H1 (cell line): Measurements from ENCODE around the gene ESR1. TPM values are rescaled to one million over a fixed set of nuclear protein-coding genes. Genes with fewer than 3 reads are reported as not detected.

ENCODE experiments used
- BACH1 ChIP-seq: IDR thresholded peaks from 2 replicates; pipeline ENCODE4 v1.6.1; 2012; ENCODE audit warnings: low read length, improper control_type of control experiment
- GTF2F1 ChIP-seq: IDR thresholded peaks from 2 replicates; pipeline ENCODE4 v1.6.1; 2012; ENCODE audit warnings: low read depth, low read length, improper control_type of control experiment, borderline replicate concordance
- POU5F1 ChIP-seq: IDR thresholded peaks from 2 replicates; pipeline ENCODE4 v1.6.1; 2011; ENCODE audit warnings: low read depth, mild to moderate bottlenecking, low read length, moderate library complexity
- SP2 ChIP-seq: IDR thresholded peaks from 2 replicates; pipeline ENCODE4 v1.6.1; 2012; ENCODE audit warnings: mild to moderate bottlenecking, low read length, inconsistent platforms
- polyA plus RNA-seq, 7 experiments: library from polyadenylated mRNA; depleted of rRNA in 3 of 7; stranded (reverse) in 5 of 7; unstranded in 2 of 7; fragments of >200 nt in 5 of 7; fragments of 200-250 nt in 2 of 7; gene quantifications; 1 replicate in 5 of 7; 2 replicates in 1 of 7; 4 replicates in 1 of 7; pipeline versions ENCODE4 v1.2.1 to v1.2.3, GENCODE V29; 2011 to 2013; ENCODE audit warnings: missing spikeins in 2 of 7, mixed read lengths in 2 of 7
- total RNA-seq: library from RNA; stranded (reverse); fragmentation: NEBNext Ultra II Directional; extraction: Animal tissue kit (Norgen Biotek cat#: 25700); gene quantifications from 2 replicates; pipeline ENCODE4 v1.2.1, GENCODE V29; 2021

The ESR1 gene
- total and polyA plus RNA-seq, 2 of the 8 experiments (the other 6 are each of a cell fraction or from before 2014, with no cell fraction given): 0.03 to 0.17 TPM

GRCh38 chr6:151826517-151827142, 19.1 kb downstream of the ESR1 start (continued):
- TF ChIP-seq BACH1: no peak
- no peak for TF ChIP-seq POU5F1
- no peak for TF ChIP-seq GTF2F1
- TF ChIP-seq SP2: no peak
